KMS-11 (cell line): ENCODE measurements around the gene SLC6A1.

Source experiments
- H2AFZ ChIP-seq: fragments of 200-600 bp; sonication (generic); 2 replicates; pipeline ENCODE4 v1.6.1; 2016; ENCODE audit warnings: antibody characterized with exemption, mixed run types, low read depth
- H3K27ac ChIP-seq: fragments of 200-600 bp; sonication (generic); 2 replicates; pipeline ENCODE4 v1.6.1; 2016; ENCODE audit warnings: mild to moderate bottlenecking, mixed run types
- H3K27me3 ChIP-seq: fragments of 200-600 bp; sonication (generic); 2 replicates; pipeline ENCODE4 v1.6.1; 2017; ENCODE audit warnings: mild to moderate bottlenecking, low read depth, mixed run types, moderate library complexity; ENCODE audit not compliant: insufficient read depth
- H3K36me3 ChIP-seq: fragments of 200-600 bp; sonication (generic); 2 replicates; pipeline ENCODE4 v1.6.1; 2017; ENCODE audit warnings: mild to moderate bottlenecking, mixed run types; ENCODE audit not compliant: insufficient read depth
- H3K4me1 ChIP-seq: fragments of 200-600 bp; sonication (generic); 2 replicates; pipeline ENCODE4 v1.6.1; 2016; ENCODE audit warnings: mild to moderate bottlenecking, low read depth, mixed run types; ENCODE audit not compliant: poor library complexity, severe bottlenecking
- H3K4me2 ChIP-seq: fragments of 200-600 bp; sonication (generic); 2 replicates; pipeline ENCODE4 v1.7.0; 2016; ENCODE audit warnings: mild to moderate bottlenecking, mixed run types
- H3K4me3 ChIP-seq: fragments of 200-600 bp; sonication (generic); IDR thresholded peaks from 2 replicates; pipeline ENCODE4 v1.6.1; 2017; ENCODE audit warnings: low read depth, low read length, mixed read lengths; ENCODE audit not compliant: insufficient read depth
- H3K79me2 ChIP-seq: fragments of 200-600 bp; sonication (generic); 2 replicates; pipeline ENCODE4 v1.6.1; 2016; ENCODE audit warnings: low read depth, mixed run types; ENCODE audit not compliant: insufficient read depth
- H3K9ac ChIP-seq: fragments of 200-600 bp; sonication (generic); 2 replicates; pipeline ENCODE4 v1.6.1; 2016; ENCODE audit warnings: mild to moderate bottlenecking, mixed run types
- H4K20me1 ChIP-seq: fragments of 200-600 bp; sonication (generic); 2 replicates; pipeline ENCODE4 v1.6.1; 2016; ENCODE audit warnings: mild to moderate bottlenecking, mixed run types; ENCODE audit not compliant: insufficient read depth
- TF ChIP-seq, protein P1 (sequence below): fragments of 200-600 bp; sonication (generic); conservative IDR thresholded peaks from 2 replicates; pipeline ENCODE4 v1.6.1; 2017; ENCODE audit warnings: low read depth, mild to moderate bottlenecking, antibody characterized with exemption, low read length, moderate library complexity, mixed read lengths

The SLC6A1 gene

DNA sequence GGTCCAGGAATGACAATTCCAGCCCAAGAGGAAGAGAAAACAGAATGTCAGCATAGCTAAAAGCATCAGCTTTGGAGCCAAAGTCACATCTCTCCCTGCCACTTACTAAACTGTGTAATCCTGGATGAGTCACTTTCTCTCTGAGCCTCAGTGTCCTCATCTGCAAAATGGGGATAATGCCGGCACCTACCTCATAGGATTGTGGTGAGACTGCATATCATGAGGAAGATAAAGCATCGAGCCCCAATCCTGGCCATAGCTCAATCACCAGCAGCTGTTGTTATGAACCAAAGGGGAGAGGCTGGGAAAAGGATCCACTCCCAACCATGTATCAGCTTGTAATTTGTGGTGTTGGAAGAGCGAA is 9.1 kb downstream of the SLC6A1 start:
- Histone ChIP-seq H3K4me3 (no peak overlapping the region), H3K79me2 (no peaks in the 10 kb centered on the region), H2AFZ (no peak overlapping the region), H3K4me1 (no peaks in the 10 kb centered on the region), H3K4me2 (no peak overlapping the region), H3K9ac (no peak overlapping the region), H3K27ac (no peak overlapping the region), H3K27me3 (no peaks in the 10 kb centered on the region), H4K20me1 (no peaks in the 10 kb centered on the region), H3K36me3 (no peaks in the 10 kb centered on the region)
- TF ChIP-seq, protein P1, sequence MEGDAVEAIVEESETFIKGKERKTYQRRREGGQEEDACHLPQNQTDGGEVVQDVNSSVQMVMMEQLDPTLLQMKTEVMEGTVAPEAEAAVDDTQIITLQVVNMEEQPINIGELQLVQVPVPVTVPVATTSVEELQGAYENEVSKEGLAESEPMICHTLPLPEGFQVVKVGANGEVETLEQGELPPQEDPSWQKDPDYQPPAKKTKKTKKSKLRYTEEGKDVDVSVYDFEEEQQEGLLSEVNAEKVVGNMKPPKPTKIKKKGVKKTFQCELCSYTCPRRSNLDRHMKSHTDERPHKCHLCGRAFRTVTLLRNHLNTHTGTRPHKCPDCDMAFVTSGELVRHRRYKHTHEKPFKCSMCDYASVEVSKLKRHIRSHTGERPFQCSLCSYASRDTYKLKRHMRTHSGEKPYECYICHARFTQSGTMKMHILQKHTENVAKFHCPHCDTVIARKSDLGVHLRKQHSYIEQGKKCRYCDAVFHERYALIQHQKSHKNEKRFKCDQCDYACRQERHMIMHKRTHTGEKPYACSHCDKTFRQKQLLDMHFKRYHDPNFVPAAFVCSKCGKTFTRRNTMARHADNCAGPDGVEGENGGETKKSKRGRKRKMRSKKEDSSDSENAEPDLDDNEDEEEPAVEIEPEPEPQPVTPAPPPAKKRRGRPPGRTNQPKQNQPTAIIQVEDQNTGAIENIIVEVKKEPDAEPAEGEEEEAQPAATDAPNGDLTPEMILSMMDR = no peak

DNA sequence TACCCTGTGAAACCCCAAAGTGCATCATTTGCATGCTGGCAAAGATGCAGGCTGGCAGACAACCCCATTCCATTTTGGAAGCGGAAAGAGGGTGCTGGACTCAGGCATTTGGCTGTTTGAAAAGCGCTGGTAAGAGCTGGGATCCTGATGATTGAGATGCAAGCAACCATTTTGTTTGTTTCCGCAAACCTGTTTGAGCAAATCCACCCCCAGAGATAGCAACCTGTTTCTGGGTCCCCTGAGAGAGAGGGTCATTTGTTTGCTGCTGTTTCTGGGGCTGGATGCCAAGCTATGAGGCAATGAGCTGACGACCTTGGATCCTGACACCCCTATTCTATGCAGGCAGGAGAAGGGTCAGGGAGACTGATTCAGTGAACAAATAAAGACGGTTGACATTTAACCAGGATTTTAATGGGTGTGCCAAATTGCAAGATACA is 9.8 kb downstream of the SLC6A1 start:
- Histone ChIP-seq H3K9ac (no peak overlapping the region), H3K4me3 (no peak overlapping the region), H3K36me3 (no peaks in the 10 kb centered on the region), H3K4me1 (no peaks in the 10 kb centered on the region), H4K20me1 (no peaks in the 10 kb centered on the region), H3K27ac (no peak overlapping the region), H3K27me3 (no peaks in the 10 kb centered on the region), H3K79me2 (no peaks in the 10 kb centered on the region), H2AFZ (no peak overlapping the region), H3K4me2 (no peak overlapping the region)
- TF ChIP-seq, protein P1 = no peak

DNA sequence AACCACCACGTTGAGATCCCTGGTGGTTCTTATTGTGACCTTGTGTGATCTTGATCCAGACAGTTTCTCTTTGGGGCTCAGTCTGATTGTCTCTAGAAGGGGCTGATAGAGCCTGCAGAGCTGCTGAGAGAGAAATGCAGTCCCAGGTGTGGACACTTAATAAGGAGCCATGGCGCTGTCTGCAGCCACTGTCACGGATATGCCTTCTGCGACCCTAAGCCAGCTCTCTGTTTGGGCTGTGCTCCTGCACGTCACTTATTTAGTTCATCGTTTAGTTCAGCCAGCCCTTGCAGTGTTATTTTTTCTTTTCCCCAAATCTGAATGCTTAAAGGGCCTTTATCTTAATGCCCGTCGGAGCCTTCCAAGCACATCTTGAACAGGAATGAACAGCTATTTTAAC is 12.0 kb downstream of the SLC6A1 start:
- Histone ChIP-seq H3K4me1 (no peaks in the 10 kb centered on the region), H3K4me2 (no peak overlapping the region), H3K36me3 (no peaks in the 10 kb centered on the region), H3K27ac (no peak overlapping the region), H2AFZ (no peak overlapping the region), H3K4me3 (no peak overlapping the region), H3K79me2 (no peaks in the 10 kb centered on the region), H3K9ac (no peak overlapping the region), H4K20me1 (no peaks in the 10 kb centered on the region), H3K27me3 (no peaks in the 10 kb centered on the region)
- TF ChIP-seq, protein P1 = no peak

DNA sequence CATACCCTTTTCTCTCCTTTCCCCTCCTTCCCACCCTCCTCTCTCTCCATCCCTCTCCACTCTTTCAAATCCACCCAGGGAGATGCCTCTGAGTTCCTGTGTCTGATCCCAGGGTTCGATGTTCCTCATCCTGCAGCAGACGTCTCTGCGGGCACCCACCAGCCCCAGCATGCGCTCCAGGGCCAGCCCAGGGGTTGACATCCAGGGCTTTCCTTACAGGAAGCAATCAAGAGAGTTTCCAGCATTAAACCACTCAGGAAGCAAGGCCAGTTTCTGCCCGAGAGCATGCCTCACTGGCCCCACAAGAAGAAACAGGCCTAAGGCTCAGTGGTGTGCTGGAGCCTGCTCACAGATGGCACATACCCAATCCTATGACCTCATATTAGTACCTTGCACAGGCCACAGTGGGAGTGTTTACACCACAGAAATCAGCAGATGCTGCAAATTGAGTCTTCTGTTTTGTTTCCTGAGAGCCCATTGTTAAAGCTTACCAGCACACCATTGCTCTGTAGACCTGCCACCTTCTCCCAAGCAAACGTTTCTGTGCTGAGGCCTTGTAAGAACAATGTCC is 13.2 kb downstream of the SLC6A1 start:
- no peaks in the 10 kb centered on the region for H3K36me3 ChIP-seq
- H3K4me2 ChIP-seq = no peak overlapping the region
- H3K79me2 ChIP-seq = no peaks in the 10 kb centered on the region
- H3K27me3 ChIP-seq = no peaks in the 10 kb centered on the region
- no peaks in the 10 kb centered on the region for H3K4me1 ChIP-seq
- H3K9ac ChIP-seq = no peak overlapping the region
- no peaks in the 10 kb centered on the region for H4K20me1 ChIP-seq
- TF ChIP-seq, protein P1 = no peak
- H3K4me3 ChIP-seq = no peak overlapping the region
- H3K27ac ChIP-seq = no peak overlapping the region
- no peak overlapping the region for H2AFZ ChIP-seq
